ENCODE results near the gene CCDC152.
"Not testable (repeated sequence)": the region's sequence is repeated elsewhere in the genome, so short reads cannot be mapped to it uniquely, and the experiment has no call there.

The CCDC152 gene

GRCh38 chr5:42756606-42757601, at the start of gene CCDC152:
Gene CCDC152, plus strand, starts transcription at chr5:42756818. Its CDS starts 2,304 bp downstream, at chr5:42759122.
- no peak for TF ChIP-seq CTCF (conservative IDR thresholded peaks at IDR 0.05; ENCODE audit: low read depth, low read length)
- DNase-seq (ENCODE audit: low read depth), result no peak
- H3K4me3 ChIP-seq (ENCODE audit: low read length), result peak within 1 kb of the TSS; percentile 59

- TF ChIP-seq CTCF (conservative IDR thresholded peaks at IDR 0.05; ENCODE audit: low read depth, low read length), result no peak
- no peak overlapping the region for H3K4me3 ChIP-seq (ENCODE audit: low read length)
- no peak for DNase-seq (ENCODE audit: low read depth)
These were observed 40.8 kb upstream of the CCDC152 start for GRCh38 chr5:42715785-42716184.

- no peak for DNase-seq (ENCODE audit: low read depth)
- no peak for TF ChIP-seq CTCF (conservative IDR thresholded peaks at IDR 0.05; ENCODE audit: low read depth, low read length)
- H3K4me3 ChIP-seq (ENCODE audit: low read length), result no peak overlapping the region
These were observed 38.0 kb upstream of the CCDC152 start for GRCh38 chr5:42718591-42718990.

GRCh38 chr5:42719034-42719433, 37.6 kb upstream of the CCDC152 start:
- no peak for TF ChIP-seq CTCF (conservative IDR thresholded peaks at IDR 0.05; ENCODE audit: low read depth, low read length)
- no peak overlapping the region for H3K4me3 ChIP-seq (ENCODE audit: low read length)
- no peak for DNase-seq (ENCODE audit: low read depth)

- no peak overlapping the region for H3K4me3 ChIP-seq (ENCODE audit: low read length)
- no peak for DNase-seq (ENCODE audit: low read depth)
- TF ChIP-seq CTCF (conservative IDR thresholded peaks at IDR 0.05; ENCODE audit: low read depth, low read length), result no peak
These were observed 36.4 kb upstream of the CCDC152 start for GRCh38 chr5:42720251-42720650.

- H3K4me3 ChIP-seq (ENCODE audit: low read length), result no peak overlapping the region
- DNase-seq (ENCODE audit: low read depth), result no peak
- no peak for TF ChIP-seq CTCF (conservative IDR thresholded peaks at IDR 0.05; ENCODE audit: low read depth, low read length)
These were observed 35.1 kb upstream of the CCDC152 start for GRCh38 chr5:42721484-42721883.

GRCh38 chr5:42734531-42735058, 22.0 kb upstream of the CCDC152 start:
- not testable (repeated sequence) for DNase-seq (ENCODE audit: low read depth); H3K4me3 ChIP-seq (ENCODE audit: low read length)

Data from retinal pigment epithelial cell (primary cell).